Glutamatergic neuron (in vitro differentiated cells): ENCODE data around the gene BAIAP3. TPM values are rescaled to one million over a fixed set of nuclear protein-coding genes. Genes with fewer than 3 reads are reported as not detected.
A peak's percentile ranks its signal among the peaks of the same experiment; 100 is the strongest.

Experiments
- DNase-seq: peaks from one replicate; pipeline ENCODE4 v3.0.0; 2022
- H3K27ac Mint-ChIP-seq: one replicate; pipeline ENCODE4 v1.8.0; 2020; ENCODE audit warnings: mild to moderate bottlenecking, mixed read lengths, inconsistent platforms; ENCODE audit not compliant: unreplicated experiment
- H3K27me3 Mint-ChIP-seq: one replicate; pipeline ENCODE4 v1.8.0; 2020; ENCODE audit warnings: mild to moderate bottlenecking, moderate library complexity, mixed read lengths, inconsistent platforms; ENCODE audit not compliant: unreplicated experiment
- H3K36me3 Mint-ChIP-seq: one replicate; pipeline ENCODE4 v1.8.0; 2020; ENCODE audit warnings: mild to moderate bottlenecking, mixed read lengths, inconsistent platforms; ENCODE audit not compliant: unreplicated experiment
- H3K4me1 Mint-ChIP-seq: one replicate; pipeline ENCODE4 v1.8.0; 2020; ENCODE audit warnings: mild to moderate bottlenecking, low read depth, mixed read lengths, inconsistent platforms; ENCODE audit not compliant: unreplicated experiment
- H3K4me3 Mint-ChIP-seq: one replicate; pipeline ENCODE4 v1.8.0; 2020; ENCODE audit warnings: mild to moderate bottlenecking, mixed read lengths, inconsistent platforms; ENCODE audit not compliant: unreplicated experiment
- H3K9me3 Mint-ChIP-seq: one replicate; pipeline ENCODE4 v1.8.0; 2020; ENCODE audit warnings: mild to moderate bottlenecking, moderate library complexity, mixed read lengths, inconsistent platforms; ENCODE audit not compliant: unreplicated experiment
- CTCF ChIP-seq: fragments of 200-600 bp; sonication (generic); IDR thresholded peaks from one replicate; pipeline ENCODE4 v1.5.0; 2021; ENCODE audit not compliant: partially characterized antibody, unreplicated experiment
- total RNA-seq: library from RNA; stranded (reverse); fragmentation: NEBNext Ultra II Directional; extraction: Animal tissue kit (Norgen Biotek cat#: 25700); gene quantifications from one replicate; pipeline ENCODE4 v1.2.1, GENCODE V29; 2021; ENCODE audit not compliant: unreplicated experiment

The BAIAP3 gene
- total RNA-seq, 1 donor from 2014 or later = 26.7 TPM

- H3K27me3 Mint-ChIP-seq = peaks cover 6% of the 10 kb centered on the region
- H3K27ac Mint-ChIP-seq = peak overlapping the region; percentile 81
- DNase-seq = no peak
Observed at GRCh38 chr16:1308036-1308976, 25.1 kb upstream of the BAIAP3 start.

GRCh38 chr16:1308977-1309885 lies 24.2 kb upstream of the BAIAP3 start, which contains the start of gene UBE2I:
Gene UBE2I, plus strand, starts transcription at chr16:1309636. Its CDS starts 4,395 bp downstream, at chr16:1314031.
- Mint-ChIP-seq H3K27me3 (peaks cover 6% of the 10 kb centered on the region), H3K4me1 (peaks cover 12% of the 10 kb centered on the region), H3K4me3 (peak within 1 kb of the TSS; percentile 98), H3K9me3 (peaks cover 7% of the 10 kb centered on the region), H3K27ac (peak within 1 kb of the TSS; percentile 98), H3K36me3 (no peaks in the 10 kb centered on the region)
- peak; percentile 95 for DNase-seq
- TF ChIP-seq CTCF = no peak

More at GRCh38 chr16:1308036-1308976, 25.1 kb upstream of the BAIAP3 start:
- no peak for TF ChIP-seq CTCF
- Mint-ChIP-seq H3K9me3 (peaks cover 7% of the 10 kb centered on the region), H3K4me1 (peaks cover 12% of the 10 kb centered on the region), H3K4me3 (peak overlapping the region; percentile 87), H3K36me3 (no peaks in the 10 kb centered on the region)

- Mint-ChIP-seq H3K27me3 (peaks cover 6% of the 10 kb centered on the region), H3K9me3 (peaks cover 7% of the 10 kb centered on the region), H3K4me1 (peaks cover 12% of the 10 kb centered on the region), H3K27ac (peak overlapping the region; percentile 98), H3K36me3 (no peaks in the 10 kb centered on the region), H3K4me3 (peak overlapping the region; percentile 98)
- TF ChIP-seq CTCF = no peak
- no peak for DNase-seq
Observed at GRCh38 chr16:1309888-1310831, 23.3 kb upstream of the BAIAP3 start.

GRCh38 chr16:1310832-1311200 lies 22.6 kb upstream of the BAIAP3 start:
- H3K9me3 Mint-ChIP-seq = peaks cover 9% of the 10 kb centered on the region
- no peak for TF ChIP-seq CTCF
- peaks cover 12% of the 10 kb centered on the region for H3K4me1 Mint-ChIP-seq
- DNase-seq = no peak
- no peaks in the 10 kb centered on the region for H3K36me3 Mint-ChIP-seq
- H3K4me3 Mint-ChIP-seq = peak overlapping the region; percentile 98
- peaks cover 6% of the 10 kb centered on the region for H3K27me3 Mint-ChIP-seq
- H3K27ac Mint-ChIP-seq = peak overlapping the region; percentile 98
